Central memory CD4-positive, alpha-beta T cell (primary cell): ENCODE data around the gene PGP.

ENCODE experiments used
- DNase-seq: peaks from one replicate; pipeline ENCODE4 v3.0.0; 2022

Gene PGP

DNA sequence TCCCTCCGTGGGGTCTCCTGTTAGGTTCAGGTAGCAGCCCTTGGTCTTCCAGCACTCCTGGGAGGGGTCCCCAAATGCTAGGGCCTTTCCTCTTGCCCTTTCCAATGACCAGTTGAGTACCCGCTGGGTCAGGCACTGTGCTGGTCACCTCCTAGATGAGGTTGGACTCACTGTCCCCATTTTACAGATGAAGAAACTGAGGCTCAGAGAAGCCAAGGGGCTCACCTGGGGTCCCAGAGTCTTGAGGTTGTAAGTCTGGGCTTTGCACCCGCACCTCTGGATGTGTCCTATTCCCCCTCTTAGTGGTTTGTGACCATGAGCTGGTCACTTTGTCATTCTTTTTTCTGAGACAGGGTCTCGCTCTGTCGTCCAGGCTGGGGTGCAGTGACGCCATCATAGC, 16.9 kb downstream of the PGP start:
- no peak for DNase-seq

DNA sequence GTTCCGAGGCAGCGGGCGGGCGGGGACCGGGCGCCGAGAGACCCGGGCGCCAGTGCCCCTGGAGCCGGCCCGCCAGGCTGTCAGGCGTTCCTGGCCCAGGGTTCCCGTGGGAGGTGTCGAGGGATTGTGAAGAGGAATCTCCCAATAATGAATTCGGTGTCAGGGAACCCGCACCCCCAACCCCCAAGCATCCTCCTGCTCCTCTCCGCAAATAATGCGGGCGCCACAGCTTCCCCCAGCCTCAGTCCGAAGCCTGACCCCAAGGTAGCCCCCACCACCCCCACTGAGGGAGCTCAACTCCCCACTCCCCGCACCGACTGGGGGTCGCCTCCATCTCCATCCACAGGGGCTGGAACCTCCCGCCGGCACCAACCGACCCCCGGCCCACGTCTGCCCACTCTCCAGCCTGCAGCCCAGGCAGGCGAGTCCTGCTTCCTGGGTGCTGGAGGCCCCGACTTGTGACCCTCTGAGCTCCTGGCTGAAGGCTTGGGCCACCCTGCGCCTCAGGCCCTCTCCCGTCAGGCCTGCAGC, 17.6 kb downstream of the PGP start:
- no peak for DNase-seq

DNA sequence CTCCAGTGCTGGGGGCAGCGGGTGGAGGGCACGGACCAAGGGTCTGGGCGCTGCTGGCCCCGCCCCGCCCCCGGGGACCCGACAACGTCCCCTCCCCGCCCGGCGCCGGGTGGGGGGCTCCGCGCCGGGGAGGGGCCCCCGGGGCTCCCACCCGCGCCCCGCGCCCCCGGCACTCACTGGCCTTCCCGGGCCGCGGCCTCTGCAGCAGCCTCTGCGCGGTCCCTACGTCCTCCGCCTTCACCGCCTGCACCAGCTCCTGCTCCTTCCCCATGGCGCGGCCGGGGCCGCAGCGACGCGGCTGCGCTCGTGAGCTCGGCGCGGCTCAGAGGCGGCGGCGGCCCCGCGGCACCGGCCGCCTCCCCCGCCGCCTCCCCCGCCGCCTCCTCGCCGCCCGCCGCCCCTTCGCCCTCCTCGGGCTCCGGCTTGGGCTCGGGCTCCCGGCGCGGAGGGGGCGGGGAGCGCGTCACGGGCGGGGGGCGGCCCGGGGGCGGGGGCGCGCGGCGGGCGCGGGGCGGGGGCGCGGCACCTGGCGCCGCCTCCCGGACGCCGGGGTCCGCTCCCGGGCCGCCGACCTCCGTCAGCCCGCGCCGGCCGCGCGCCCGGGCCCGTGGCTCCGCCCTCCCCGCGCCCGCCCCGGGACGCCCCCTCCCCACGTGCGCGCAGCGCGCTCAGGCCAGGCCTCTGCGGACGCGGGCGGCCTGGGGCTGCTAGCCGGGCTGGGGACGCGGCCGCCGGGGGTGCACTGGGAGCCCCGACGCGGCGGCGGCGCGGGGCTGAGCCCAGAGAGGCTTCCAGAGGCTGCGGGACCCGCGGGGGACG, 18.3 kb downstream of the PGP start, which contains the start of gene CASKIN1:
TSS of gene CASKIN1 (minus strand) at position 444 of the 819 bp plus-strand sequence. CDS start at position 271, 173 bp downstream.
- DNase-seq, result no peak

DNA sequence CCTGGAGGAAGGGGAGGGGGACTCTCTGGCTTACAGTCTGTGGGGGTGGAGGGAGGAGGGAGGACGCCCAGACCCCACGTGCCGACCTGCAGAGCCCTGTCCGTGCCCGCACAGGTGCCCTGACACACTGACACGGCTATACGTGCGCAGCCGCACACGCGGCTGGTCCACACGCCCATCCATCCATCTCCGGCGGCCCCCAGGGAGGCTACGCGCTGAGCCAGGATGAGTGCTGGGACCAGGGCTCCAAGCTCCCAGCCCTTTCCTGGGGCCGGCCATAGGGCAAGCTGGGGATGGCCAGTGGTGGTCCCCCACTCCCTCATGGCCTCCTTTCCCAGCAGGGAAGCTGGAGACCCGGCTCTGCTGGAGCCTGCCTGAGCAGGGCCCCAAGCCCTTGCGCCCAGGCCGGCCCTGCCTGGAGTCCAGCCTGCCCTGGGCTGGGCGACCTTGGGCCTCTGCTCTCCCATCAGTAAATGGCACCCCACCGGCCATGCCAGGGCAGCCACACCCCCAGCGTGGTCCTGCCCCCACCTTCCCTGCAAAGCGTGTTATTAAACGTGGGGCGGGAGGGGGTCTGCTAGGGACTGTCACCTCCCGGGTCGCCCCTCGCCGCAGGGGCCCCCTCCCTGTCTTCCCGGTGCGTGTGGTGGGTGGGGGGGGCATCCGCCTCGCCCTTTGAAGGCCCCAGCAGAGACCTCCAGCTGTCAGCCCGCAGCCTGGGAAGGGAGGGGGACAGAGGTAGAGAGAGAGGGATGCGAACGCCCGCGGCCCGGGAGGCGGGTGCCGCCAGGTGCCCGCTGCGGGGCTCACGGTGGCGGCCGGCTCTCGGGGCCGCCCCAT, 19.1 kb downstream of the PGP start:
- DNase-seq, result no peak

DNA sequence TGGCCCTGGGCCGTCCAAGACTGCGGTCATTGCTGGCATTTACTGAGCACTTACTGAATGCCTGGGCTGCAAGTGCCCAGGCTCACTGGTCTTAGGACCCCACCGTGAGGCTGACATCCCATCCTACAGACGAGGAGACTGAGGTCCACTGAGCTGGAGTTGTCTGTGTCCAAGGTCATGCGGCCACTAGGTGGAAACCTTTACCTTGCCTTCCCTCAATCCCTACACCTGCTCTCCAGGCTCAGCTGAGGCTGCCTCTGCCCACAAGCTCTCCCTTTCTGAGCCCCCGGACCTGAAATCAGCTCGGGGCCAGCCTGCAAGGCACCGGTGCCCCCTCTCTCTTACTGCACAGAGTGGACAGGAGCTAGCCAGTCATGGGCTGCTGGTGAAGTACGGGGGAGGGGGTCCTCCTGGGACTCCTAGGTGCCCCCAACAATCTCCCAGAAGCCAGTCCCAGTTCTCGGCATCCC, 19.8 kb downstream of the PGP start:
- DNase-seq, result peak; percentile 54

DNA sequence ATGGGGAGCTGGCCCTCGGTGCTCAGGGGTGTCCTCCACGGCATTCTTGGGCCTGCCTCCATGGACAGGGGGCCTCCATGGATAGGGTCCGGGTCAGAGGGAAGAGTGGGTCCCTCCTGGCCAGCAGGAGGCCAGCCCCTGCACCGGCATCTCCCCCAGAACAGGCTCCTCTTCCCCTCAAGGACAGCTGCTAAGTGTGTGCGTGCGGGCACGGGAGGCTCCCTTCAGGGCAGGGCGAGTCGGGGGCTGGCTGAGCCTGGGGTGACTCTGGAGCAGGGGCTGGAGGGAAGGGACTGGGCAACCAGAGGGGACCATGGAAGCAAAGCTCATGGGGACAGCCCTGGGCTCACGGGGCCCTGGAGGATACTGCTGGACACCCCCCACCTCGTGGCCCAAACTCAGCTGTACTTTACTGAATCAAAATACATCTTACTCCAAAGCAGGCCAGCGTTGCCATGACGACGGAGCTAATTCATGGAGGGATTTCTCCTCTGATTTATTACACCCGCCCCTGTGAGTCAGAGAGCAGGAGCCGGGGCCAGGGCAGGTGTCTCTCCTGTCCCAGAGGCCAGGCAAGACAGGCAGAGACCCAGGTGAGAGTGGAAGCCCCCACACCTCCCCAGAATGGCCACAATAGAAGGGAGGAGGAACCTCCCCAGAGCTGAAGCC, 20.3 kb downstream of the PGP start:
- DNase-seq, result no peak

DNA sequence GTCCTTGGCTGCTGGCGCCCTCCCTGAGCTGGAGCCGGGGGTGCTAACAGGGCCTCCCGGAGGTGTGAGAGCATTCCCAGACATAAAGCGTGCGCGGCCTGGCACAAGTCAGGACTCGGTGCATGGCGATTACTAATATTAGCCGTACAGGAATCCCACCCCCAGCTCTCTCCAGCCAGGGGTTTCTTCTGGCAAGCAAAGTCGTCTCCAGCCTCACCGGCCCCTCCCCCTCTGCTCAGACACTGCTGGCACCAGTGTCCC, 23.3 kb downstream of the PGP start:
- DNase-seq, result no peak

DNA sequence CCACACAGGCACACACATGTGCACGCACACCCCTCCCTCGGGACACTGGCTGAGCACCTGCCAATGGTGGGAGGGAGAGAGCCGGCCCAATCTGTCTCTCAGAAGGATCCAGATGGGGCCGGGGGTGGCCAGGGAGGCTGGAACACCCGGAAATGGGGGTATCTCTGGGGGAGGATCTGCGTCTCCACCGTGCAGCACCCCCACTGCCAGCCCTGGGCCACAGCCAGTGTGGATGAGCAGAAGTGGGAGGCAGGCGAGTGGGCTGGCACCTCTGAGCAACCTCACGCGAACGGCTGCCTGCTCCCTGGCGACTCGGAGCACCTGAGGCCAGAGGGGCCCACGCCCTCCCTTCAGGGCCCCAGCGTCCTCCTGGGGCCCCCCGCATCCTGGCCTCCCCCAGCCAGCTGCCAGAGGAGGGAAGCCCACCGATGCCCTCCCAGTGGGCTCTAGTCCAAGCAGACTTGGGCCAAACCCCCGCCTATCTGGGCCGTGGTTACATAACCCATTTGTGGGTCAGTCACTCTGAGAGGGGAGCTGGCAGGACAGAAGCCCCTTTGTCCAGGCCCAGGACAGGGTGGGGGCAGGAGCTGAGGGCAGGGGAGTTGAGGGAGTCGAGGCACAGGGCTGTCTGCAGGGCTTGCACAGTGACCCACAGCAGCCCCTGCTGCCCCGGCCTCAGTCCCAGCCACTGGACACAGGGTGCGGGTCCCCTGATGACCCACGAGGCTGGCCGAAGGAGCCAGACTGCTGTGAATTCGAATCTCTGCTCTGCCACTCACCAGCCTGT, 23.8 kb downstream of the PGP start:
- no peak for DNase-seq

DNA sequence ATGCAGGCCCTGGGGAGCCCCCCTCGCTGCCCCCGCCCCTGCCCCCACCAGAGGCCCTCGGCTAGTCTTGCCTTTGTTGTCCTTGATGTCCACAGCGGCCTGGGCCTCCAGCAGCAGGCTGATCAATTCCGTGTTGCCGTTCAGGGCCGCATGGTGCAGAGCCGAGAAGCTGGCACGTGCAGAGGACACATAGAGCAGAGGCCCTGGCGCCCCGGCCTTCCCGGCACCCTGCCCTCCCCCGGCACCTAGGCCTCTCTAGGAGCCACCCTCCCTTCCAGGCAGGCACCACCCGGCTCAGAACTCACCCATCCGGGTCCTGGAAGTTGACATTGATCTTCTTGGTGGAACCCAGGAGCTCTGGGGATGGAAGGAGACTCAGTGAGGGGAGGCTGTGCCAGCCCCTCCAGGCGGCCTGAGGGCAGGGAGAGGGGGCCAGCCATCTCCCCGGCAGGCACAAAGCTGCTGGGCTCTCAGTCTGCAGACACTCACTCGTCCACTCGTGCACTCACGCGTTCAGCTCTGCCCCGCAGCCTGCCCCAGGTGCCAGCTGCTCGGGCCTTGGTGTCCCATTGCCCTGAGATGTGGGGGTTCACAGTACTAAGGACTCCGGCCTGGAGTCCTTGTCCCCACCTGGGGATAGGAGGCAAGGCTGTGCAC, 24.5 kb downstream of the PGP start:
- no peak for DNase-seq

DNA sequence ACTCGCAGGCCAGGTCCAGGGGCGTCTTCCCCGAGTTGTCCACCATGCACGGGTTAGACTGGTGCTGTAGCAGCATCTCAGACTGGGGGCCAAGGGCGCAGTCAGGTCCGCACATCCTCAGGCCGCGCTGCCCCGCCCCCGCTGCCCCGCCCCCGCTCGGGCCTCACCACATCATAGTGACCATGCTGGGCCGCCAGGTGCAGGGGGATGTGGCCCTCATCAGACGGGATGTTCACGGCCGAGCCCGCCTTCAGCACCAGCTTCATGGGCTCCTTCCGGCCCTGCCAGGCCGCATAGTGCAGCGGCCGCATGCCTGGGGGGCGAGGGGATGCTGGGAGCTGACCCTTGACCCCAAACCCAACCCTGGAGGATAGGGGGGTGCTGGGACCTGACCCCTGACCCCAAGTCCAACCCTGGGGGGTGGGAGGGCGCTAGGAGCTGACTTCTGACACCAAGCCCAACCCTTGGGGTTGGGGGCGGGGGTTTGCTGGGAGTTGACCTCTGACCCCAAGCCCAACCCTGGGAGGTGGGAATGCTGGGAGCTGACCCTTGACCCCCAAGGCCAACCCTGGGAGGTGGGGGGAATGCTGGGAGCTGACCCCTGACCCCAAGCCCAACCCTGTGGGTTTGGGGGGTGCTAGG, 25.3 kb downstream of the PGP start:
- no peak for DNase-seq

DNA sequence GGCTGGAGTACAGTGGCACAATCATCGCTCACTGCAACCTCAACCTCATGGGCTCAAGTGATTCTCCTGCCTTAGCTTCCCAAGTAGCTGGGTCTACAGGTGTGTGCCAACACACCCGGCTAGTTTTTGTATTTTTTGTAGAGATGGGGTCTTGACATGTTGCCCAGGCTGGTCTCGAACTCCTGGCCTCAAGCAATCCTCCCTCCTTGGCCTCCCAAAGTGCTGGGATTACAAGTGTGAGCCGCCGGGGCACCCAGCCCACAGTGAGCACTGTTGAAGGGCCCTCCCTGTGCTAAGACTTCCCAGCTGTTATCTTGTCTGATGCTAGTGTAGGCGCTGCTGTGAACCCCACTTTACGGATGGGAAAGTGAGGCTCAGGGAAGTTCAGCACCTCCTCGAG, 26.2 kb downstream of the PGP start:
- no peak for DNase-seq

DNA sequence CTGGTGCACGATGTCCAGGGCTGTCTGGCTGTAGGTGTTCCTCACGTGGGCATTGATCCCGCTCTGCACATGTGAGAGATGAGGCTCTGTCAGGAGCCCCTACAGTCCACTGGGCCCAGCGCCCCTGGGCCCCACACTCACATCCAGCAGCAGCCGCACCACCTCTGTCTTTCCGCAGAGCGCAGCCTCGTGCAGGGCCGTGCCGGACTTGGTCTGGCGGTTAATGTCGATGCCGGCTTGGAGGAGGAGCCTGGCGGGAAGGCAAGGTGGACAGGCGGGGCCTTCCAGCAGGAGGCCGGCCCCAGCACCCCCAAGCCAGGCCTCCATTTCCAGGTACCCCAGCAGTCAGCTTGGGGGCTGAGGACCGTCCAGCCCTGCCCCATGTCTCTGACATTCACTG, 27.4 kb downstream of the PGP start:
- DNase-seq, result no peak

DNA sequence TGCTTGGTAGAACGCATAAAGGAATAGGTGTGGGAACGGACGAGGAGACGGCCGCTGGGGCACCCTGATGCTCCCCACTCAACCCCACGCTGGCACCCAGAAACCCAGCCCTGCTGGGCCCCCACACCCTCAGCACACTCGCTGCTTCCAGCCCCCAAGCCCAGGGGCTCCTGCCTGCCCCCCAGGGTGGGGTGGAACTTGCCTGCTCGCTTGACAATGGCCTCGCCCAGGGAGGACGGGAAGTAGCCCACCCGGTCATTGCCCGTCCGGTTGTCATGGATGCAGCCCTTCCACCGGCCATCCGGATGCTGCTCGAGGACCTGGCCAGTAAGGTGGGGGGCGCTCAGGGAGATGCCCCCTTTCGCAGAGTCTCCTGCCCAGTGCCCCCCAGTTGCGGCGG, 28.1 kb downstream of the PGP start:
- no peak for DNase-seq

DNA sequence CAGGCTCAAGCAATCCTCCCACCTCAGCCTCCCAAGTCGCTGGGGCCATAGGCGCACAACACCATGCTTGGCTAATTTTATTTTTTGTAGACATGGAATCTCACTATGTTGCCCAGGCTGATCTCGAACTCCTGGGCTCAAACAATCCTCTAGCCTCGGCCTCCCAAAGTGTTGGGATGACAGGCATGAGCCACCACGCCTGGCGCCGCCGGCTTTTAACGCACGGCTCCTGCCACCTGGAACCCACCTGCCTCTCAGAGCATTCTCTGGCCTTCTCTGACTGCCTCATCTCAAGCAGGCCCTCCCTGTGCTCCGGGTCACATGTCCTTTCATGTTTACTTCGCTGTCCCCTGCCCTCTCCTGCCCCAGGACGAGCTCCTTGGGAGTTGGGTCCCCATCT, 28.6 kb downstream of the PGP start:
- no peak for DNase-seq

DNA sequence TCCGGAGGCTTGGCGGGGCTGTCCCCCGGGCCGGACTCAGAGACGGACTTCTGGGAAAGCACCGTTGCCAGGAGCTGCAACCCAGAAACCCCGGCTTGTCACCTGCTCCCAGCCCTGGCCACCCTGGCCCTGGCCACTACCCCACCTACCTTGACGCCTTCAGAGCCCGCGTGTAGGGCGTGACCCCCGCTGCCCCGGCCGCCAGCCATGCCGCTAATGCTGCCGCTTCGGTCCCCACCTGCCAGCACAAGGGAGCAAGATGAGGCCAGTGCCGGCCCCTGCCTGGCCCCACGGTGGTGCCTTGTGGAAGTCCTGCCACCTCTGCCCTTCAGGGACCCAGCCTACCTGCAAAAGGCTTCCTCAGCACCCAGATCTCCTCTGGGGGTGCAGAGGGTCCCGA, 29.7 kb downstream of the PGP start:
- DNase-seq, result no peak

DNA sequence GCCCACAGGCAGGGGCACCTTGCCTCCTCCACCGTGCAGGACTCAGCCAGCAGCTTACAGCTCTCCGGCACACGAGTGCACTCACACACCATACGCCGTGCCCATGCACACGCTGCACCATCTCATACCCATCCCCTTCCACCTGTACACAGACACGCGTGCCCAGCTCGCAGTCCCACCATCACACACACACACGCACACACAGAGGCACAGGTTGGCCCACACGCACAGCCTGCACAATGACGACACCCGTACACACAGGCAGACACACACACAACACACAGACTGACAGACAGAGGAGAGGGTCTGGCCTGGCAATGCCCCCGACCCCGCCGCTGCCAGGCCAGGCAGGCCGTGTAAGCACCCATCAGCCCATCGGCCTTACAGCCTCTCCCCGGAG, 30.3 kb downstream of the PGP start:
- DNase-seq, result no peak

DNA sequence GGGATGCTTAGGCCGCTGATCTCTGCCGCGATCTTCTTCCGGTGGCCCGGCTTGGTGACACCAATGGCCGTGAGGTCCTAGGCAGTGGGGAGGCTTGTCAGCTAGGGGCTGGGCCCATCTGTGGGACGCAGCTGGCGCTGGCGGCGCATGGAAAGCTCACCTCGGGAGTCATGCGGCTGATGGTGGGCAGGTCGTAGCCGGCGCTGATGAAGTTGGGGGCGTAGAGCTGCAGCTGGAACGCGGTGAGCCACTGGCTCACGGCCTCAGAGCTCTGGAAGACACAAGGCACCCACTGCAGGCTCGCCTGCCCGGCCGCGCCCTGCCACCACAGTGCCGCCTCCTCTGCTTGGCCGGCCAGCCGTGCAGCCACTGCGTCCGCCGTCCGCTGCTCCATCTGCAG, 31.0 kb downstream of the PGP start:
- DNase-seq, result no peak

DNA sequence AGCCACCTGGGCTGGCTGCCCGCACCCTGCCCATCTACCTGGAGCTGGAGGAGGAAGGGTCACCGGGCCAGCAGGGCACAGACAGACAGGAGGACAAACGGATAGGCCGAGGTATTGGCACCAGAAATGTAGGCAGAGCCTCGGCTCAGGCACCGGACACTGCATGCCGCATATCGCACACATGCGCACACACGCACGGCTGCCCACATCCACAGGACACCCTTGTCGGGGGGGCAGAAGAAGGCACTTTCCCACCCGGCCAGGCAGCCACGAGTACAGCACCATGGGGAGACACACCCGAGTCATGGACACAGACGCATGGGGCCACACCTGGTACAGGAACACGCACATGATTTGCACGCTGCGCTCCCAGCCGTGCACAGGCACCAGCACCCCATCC, 32.7 kb downstream of the PGP start:
- DNase-seq, result no peak

DNA sequence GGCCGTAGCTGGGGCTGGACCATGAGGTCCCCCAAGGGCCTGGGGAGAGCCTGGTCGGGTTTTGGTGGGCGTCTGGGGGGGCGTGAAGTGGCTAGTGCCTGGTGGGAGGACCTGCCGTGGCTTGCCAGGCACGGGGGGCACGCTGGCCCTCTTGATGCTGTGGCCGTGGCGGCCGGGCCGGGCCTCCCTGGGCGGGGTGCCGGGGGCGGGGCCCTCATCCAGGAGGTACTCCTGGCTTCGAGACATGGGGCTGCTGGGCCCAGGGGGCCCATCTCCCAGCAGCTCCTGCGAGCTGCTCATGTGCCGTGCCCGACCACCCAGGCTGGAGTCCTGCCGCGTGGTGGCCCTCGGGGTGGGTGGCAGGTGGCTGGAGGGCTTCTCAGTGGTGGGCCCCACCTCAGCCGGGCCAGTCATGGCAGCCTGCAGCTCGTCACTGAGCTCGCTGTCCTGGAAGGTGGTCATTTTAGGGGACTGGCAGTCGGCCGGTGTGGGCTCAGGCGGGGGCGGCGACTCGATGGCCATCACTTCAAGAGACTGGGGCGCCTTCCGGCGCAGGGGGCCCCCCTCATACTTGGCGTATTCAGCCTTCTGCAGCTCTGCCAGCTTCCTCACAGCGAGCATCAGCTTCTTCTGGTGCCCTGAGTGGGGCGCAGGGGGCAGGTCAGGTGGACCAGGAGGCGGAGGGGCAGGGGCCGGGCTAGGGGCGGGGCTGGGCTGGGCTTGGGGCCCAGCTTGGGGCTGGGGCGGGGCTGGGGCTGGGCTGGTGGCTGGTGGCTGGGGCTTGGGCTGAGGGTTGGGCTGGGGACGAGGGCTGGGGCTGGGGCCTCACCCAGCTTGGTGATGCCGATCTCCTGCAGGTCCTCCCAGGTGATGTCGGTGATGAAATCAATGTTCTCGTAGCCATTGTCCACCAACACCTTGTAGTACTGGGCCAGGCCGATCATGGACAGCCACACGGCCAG, 33.4 kb downstream of the PGP start:
- no peak for DNase-seq

DNA sequence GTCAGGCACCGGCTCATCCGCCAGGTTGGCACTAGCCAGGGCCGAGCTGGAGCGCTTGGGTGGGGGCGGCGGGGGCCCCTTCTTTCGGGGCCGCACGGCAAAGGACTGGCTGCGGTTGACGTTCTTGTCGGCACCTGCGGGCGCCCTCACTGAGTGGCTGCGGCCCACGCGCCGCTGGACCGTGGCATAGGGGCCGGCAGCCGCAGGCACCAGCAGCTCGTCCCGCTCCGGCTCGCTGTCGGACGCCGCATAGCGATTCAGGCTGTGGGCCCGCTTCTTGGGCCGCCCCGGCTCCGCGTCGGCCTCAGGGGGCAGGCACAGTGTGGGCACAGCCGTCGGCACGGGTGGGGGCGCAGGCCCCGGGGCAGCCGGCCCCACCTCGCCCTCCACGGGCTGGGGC, 34.2 kb downstream of the PGP start:
- DNase-seq, result no peak
